Measurements from ENCODE around the gene KHDRBS2. TPM values are rescaled to one million over a fixed set of nuclear protein-coding genes. Genes with fewer than 3 reads are reported as not detected.

The KHDRBS2 gene
- total RNA-seq, 1 experiment from 2014 or later = 2.7 TPM

DNA sequence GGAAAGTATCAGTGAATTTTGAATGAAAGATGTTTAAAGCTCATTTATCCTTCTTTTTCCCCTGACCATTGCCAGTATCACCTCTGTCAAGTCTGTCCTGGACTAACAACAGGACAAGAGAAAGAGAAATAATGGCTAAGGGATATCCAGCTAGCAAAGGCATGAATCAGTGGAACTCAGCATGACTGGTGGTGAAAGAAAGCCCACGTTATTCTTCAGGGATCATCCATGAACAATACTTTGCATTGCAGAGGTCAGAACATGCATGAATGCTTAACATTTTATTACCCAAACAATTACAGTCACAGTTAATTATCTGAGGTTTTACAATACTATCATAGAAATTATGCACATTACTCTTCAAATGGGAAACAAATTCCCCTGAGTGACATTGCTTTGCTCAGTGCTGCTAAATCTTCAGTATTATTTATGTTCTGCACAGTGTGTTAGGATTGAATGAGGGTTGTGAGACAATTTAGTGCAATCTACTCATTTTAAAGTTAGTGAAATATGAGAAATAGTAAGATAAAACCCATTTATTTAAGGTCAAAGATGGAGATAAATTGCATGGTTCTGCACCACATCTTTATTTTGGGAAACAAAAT is 350.7 kb downstream of the KHDRBS2 start:
- H3K9ac ChIP-seq (ENCODE audit: extremely low read depth, insufficient read length, low read length) = no peak overlapping the region
- H2BK12ac ChIP-seq (ENCODE audit: insufficient read length, low read depth, low read length) = no peak overlapping the region
- no peak overlapping the region for H3T11ph ChIP-seq (ENCODE audit: low read length)
- no peak overlapping the region for H2BK5ac ChIP-seq (ENCODE audit: insufficient read length, low read length)
- H4K91ac ChIP-seq (ENCODE audit: insufficient read length, low read depth, low read length) = no peak overlapping the region
- TF ChIP-seq, protein P1, sequence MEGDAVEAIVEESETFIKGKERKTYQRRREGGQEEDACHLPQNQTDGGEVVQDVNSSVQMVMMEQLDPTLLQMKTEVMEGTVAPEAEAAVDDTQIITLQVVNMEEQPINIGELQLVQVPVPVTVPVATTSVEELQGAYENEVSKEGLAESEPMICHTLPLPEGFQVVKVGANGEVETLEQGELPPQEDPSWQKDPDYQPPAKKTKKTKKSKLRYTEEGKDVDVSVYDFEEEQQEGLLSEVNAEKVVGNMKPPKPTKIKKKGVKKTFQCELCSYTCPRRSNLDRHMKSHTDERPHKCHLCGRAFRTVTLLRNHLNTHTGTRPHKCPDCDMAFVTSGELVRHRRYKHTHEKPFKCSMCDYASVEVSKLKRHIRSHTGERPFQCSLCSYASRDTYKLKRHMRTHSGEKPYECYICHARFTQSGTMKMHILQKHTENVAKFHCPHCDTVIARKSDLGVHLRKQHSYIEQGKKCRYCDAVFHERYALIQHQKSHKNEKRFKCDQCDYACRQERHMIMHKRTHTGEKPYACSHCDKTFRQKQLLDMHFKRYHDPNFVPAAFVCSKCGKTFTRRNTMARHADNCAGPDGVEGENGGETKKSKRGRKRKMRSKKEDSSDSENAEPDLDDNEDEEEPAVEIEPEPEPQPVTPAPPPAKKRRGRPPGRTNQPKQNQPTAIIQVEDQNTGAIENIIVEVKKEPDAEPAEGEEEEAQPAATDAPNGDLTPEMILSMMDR (conservative IDR thresholded peaks at IDR 0.05) = no peak
- H2BK15ac ChIP-seq (ENCODE audit: low read depth, low read length) = no peak overlapping the region
- H3K4me2 ChIP-seq (ENCODE audit: insufficient read depth, insufficient read length, low read length) = no peak overlapping the region
- Mint-ChIP-seq H3K4me1 (peaks cover 5 to 7% of the 10 kb centered on the region in 2 experiments; a peak in 3 of 4 replicates), H3K27me3 (ENCODE audit: low read depth) (no peaks in the 10 kb centered on the region), H3K4me3 (no peak overlapping the region), H3K27ac (no peak overlapping the region), H3K9me3 (no peaks in the 10 kb centered on the region; a peak in 1 of 5 replicates), H3K36me3 (ENCODE audit: insufficient read depth in 1 of 3, low read depth in 3 of 3) (peaks cover 0 to 3% (median 0%) of the 10 kb centered on the region in 3 experiments; a peak in 1 of 7 replicates)
- H3K27me3 ChIP-seq (ENCODE audit: insufficient read depth, low read length) = no peaks in the 10 kb centered on the region
- no peak overlapping the region for H4K5ac ChIP-seq (ENCODE audit: insufficient read length, low read depth, low read length)
- H3K27ac ChIP-seq (ENCODE audit: insufficient read length, low read depth, low read length) = no peak overlapping the region
- H3K79me2 ChIP-seq (ENCODE audit: insufficient read depth, low read length) = no peaks in the 10 kb centered on the region
- H3K79me1 ChIP-seq (ENCODE audit: insufficient read depth, low read depth, low read length, poor library complexity, severe bottlenecking) = no peaks in the 10 kb centered on the region
- H3K4me1 ChIP-seq (ENCODE audit: insufficient read depth, low read length) = no peaks in the 10 kb centered on the region
- H3K9me3 ChIP-seq (ENCODE audit: control insufficient read depth, low read depth, low read length) = no peaks in the 10 kb centered on the region
- H2BK20ac ChIP-seq (ENCODE audit: low read depth, low read length, poor library complexity, severe bottlenecking) = no peak overlapping the region
- H3K56ac ChIP-seq (ENCODE audit: insufficient read length, low read depth, low read length) = no peak overlapping the region
- no peak overlapping the region for H3K14ac ChIP-seq (ENCODE audit: insufficient read depth, low read length)
- no peak overlapping the region for H2AK5ac ChIP-seq (ENCODE audit: insufficient read length, low read length)
- H2BK120ac ChIP-seq (ENCODE audit: low read depth, low read length, poor library complexity, severe bottlenecking) = no peak overlapping the region
- no peaks in the 10 kb centered on the region for H4K20me1 ChIP-seq (ENCODE audit: control insufficient read depth, insufficient read depth, insufficient read length)
- no peak overlapping the region for H4K8ac ChIP-seq (replicated peaks; ENCODE audit: insufficient read length, low read depth, low read length)
- H3K23me2 ChIP-seq (ENCODE audit: insufficient read length, low read depth, low read length, poor library complexity, severe bottlenecking) = no peaks in the 10 kb centered on the region
- no peak overlapping the region for H2AFZ ChIP-seq (ENCODE audit: low read length)
- H3K18ac ChIP-seq (ENCODE audit: insufficient read length, low read depth, low read length) = no peak overlapping the region
- WGBS (ENCODE audit: extremely low coverage, insufficient read length, low lambda C conversion rate) = no CpG with 5 or more reads among the region's 1 CpG
- H3K23ac ChIP-seq (ENCODE audit: insufficient read length, low read depth, low read length) = no peak overlapping the region
- no peak overlapping the region for H3K4ac ChIP-seq (ENCODE audit: low read depth, low read length)
- no peak for DNase-seq

Data from H9 (cell line).